ENCODE data around the gene ROR2. TPM values are rescaled to one million over a fixed set of nuclear protein-coding genes. Genes with fewer than 3 reads are reported as not detected.

The ROR2 gene
- total and polyA plus RNA-seq, 2 donors (not counting 3 experiments of a cell fraction or from before 2014, with no cell fraction given): not detected

- dilution Hi-C loops (cut with MboI; ENCODE audit: extremely low pct_ligation_motif_present, low sequenced_read_pairs): no loop called here
- Histone ChIP-seq H3K4me2 (ENCODE audit: insufficient read depth, low read length) (no peak overlapping the region), H2AFZ (ENCODE audit: low read depth, low read length) (no peak overlapping the region)
Observed at GRCh38 chr9:91681461-91682305, 268.3 kb downstream of the ROR2 start.

More at GRCh38 chr9:91681461-91682305, 268.3 kb downstream of the ROR2 start:
- POLR2A ChIA-PET: no interaction called here
- no peaks in the 10 kb centered on the region for H3K79me2 ChIP-seq (ENCODE audit: control insufficient read depth, insufficient read depth, low read length)
- no peaks in the 10 kb centered on the region for H3K4me1 ChIP-seq (ENCODE audit: control insufficient read depth, extremely low read depth, insufficient read depth, low read length)
- no peaks in the 10 kb centered on the region for H3K9me3 ChIP-seq (replicated peaks; ENCODE audit: control insufficient read depth, insufficient read depth, low read length)
- BruUV-seq (replicated peaks): no TSS peak
- no peak overlapping the region for H3K4me3 ChIP-seq (replicated peaks in 1 of 3; ENCODE audit: insufficient read depth in 1 of 3, low read depth in 1 of 3, low read length in 3 of 3)
- no peak overlapping the region for H3K9ac ChIP-seq (replicated peaks; ENCODE audit: extremely low read depth, insufficient read depth, low read length)
- peaks cover 0 to 2% of the 10 kb centered on the region in 2 experiments for H3K27me3 ChIP-seq (ENCODE audit: control insufficient read depth in 2 of 2, insufficient read depth in 2 of 2, low read length in 2 of 2)
- no peaks in the 10 kb centered on the region for H4K20me1 ChIP-seq (replicated peaks; ENCODE audit: control insufficient read depth, extremely low read depth, insufficient read depth, low read length)
- FAIRE-seq (peak; percentile 48), DNase-seq (ENCODE audit: low read depth, low spot score) (peak; percentile 48)
- H3K9me1 ChIP-seq (replicated peaks; ENCODE audit: control insufficient read depth, extremely low read depth, insufficient read depth, low read length): no peaks in the 10 kb centered on the region
- intact Hi-C loops (cut with micrococcal nuclease): loop anchor here (1.0 to 2.0 kb wide), 3 partner anchors 644 to 766 kb away; no protein-coding TSS in a partner anchor
- CTCF ChIA-PET: interaction anchor here (0.6 to 3.1 kb wide), 2 partner anchors 644 to 767 kb away, joined by 3 to 48 read pairs; no protein-coding TSS in a partner anchor
- TF ChIP-seq CTCF (IDR thresholded peaks at IDR 0.05; ENCODE audit: extremely low read depth in 1 of 2, insufficient read depth in 1 of 2, low read depth in 1 of 2, low read length in 2 of 2) (peak; percentile 84 to 96), FOS (IDR thresholded peaks at IDR 0.05; ENCODE audit: borderline replicate concordance, insufficient read depth, low read length) (no peak), POLR2AphosphoS5 (IDR thresholded peaks at IDR 0.05; ENCODE audit: insufficient read depth, low read depth, low read length) (no peak), EZH2 (IDR thresholded peaks at IDR 0.05; ENCODE audit: borderline replicate concordance, low read depth, low read length, severe bottlenecking) (no peak), MYC (IDR thresholded peaks at IDR 0.05; ENCODE audit: low read depth, low read length) (no peak), MAX (IDR thresholded peaks at IDR 0.05; ENCODE audit: insufficient read depth, insufficient read length) (no peak), POLR2A (IDR thresholded peaks at IDR 0.05; ENCODE audit: low read depth, low read length) (no peak)
- H3K27ac ChIP-seq (ENCODE audit: insufficient read depth, low read depth, low read length): no peak overlapping the region
- H3K36me3 ChIP-seq (ENCODE audit: control insufficient read depth in 2 of 2, extremely low read depth in 1 of 2, insufficient read depth in 2 of 2, low read length in 2 of 2): no peaks in the 10 kb centered on the region

Data from endothelial cell of umbilical vein (primary cell).